ENCODE results near the gene ATF2.

Gene ATF2

DNA sequence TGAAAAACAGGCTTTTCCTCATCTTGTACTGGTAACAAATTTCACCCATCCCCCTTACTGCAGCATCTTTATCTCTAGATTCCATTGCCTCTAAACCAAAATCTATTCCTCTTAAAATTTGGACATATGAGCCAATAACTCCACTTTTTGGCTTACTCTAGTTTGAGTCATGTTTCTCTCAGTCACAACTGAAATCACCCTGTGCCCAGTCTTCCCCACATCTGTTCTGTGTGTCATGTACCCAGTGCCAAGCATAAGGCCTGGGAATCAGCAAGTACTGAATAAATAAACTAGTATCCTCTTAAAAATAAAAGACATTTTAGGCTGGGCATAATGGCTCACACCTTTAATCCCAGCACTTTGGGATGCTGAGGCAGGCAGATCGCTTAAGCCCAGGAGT lies 142.1 kb downstream of the ATF2 start:
- DNase-seq, result no peak

DNA sequence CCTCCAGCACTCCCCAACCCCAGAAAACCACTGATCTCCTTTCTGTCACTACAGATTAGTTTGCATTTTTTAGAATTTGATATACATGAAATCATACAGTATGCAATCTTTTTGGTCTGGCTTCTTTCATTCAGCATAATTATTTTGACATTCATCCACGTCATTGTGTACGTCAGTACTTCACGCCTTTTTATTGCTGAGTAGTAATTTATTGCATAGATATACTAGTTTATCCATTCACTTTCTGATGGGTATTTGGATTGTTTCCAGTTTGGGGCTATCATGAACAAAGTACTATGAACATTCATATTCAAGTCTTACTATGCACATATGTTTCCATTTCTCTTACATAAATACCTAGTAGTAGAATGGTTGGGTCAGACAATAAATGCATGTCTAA lies 142.8 kb downstream of the ATF2 start:
- DNase-seq, result no peak

DNA sequence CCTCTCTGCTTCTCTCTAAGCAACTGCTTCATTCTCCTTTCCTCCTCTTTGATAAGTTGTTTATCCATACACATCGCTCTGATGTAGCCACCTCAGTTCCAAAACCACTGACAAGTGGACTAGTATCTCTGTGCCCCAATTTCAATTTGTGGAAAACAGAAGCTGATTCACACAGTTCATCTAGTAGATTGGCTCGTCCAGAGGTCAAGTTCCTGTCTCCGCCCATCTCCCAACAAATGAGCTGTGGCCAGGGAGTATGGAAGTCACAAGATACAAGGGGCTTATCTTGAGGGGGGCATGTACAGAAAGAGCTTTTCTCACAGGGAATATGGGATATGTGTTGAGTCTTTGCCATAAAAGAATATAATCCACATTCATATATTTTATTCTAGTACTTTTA lies 145.1 kb downstream of the ATF2 start:
- DNase-seq, result no peak
